ENCODE measurements around the gene FKBP10. TPM values are rescaled to one million over a fixed set of nuclear protein-coding genes. Genes with fewer than 3 reads are reported as not detected.
A peak's percentile ranks its signal among the peaks of the same experiment; 100 is the strongest.

FKBP10 gene
- total RNA-seq, 1 experiment from 2014 or later, result 143 TPM

- Histone ChIP-seq H4K20me1 (ENCODE audit: insufficient read depth) (peaks cover 59% of the 10 kb centered on the region), H3K9me2 (ENCODE audit: insufficient read depth) (no peaks in the 10 kb centered on the region), H3K4me3 (no peak overlapping the region), H3K27ac (no peak overlapping the region), H3K9me3 (ENCODE audit: insufficient read depth, low read depth) (no peaks in the 10 kb centered on the region), H3K27me3 (ENCODE audit: insufficient read depth, low read depth) (no peaks in the 10 kb centered on the region), H3K4me1 (replicated peaks; ENCODE audit: insufficient read depth) (peaks cover 16% of the 10 kb centered on the region), H2AFZ (no peak overlapping the region), H3K4me2 (no peak overlapping the region), H3K79me2 (ENCODE audit: low read depth) (peaks cover 76% of the 10 kb centered on the region), H3K36me3 (ENCODE audit: low read depth) (no peaks in the 10 kb centered on the region), H3F3A (ENCODE audit: insufficient read depth, low read depth) (peaks cover 5% of the 10 kb centered on the region; the same call in 1 of the 2 replicates)
- POLR2A ChIA-PET (ENCODE audit: unreplicated experiment), result no interaction called here
- TF ChIP-seq, protein P1, sequence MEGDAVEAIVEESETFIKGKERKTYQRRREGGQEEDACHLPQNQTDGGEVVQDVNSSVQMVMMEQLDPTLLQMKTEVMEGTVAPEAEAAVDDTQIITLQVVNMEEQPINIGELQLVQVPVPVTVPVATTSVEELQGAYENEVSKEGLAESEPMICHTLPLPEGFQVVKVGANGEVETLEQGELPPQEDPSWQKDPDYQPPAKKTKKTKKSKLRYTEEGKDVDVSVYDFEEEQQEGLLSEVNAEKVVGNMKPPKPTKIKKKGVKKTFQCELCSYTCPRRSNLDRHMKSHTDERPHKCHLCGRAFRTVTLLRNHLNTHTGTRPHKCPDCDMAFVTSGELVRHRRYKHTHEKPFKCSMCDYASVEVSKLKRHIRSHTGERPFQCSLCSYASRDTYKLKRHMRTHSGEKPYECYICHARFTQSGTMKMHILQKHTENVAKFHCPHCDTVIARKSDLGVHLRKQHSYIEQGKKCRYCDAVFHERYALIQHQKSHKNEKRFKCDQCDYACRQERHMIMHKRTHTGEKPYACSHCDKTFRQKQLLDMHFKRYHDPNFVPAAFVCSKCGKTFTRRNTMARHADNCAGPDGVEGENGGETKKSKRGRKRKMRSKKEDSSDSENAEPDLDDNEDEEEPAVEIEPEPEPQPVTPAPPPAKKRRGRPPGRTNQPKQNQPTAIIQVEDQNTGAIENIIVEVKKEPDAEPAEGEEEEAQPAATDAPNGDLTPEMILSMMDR (conservative IDR thresholded peaks at IDR 0.05), result no peak
- TF ChIP-seq EZH2 (IDR thresholded peaks at IDR 0.05; ENCODE audit: low read depth), result no peak
- no TSS peak for BruUV-seq (replicated peaks)
- CTCF ChIA-PET, result interaction anchor here (0.6 kb wide), 1 partner anchor 11 kb away, joined by 6 read pairs; no protein-coding TSS in a partner anchor
- DNase-seq, result no peak
- intact Hi-C loops (cut with micrococcal nuclease; ENCODE audit: unreplicated experiment), result loop anchor here (10.0 kb wide), 1 partner anchor 126 kb away; the partner anchor contains the start of gene HAP1
Measured at GRCh38 chr17:41860254-41860931, 47.6 kb downstream of the FKBP10 start.

- Histone ChIP-seq H3F3A (ENCODE audit: insufficient read depth, low read depth) (peaks cover 19% of the 10 kb centered on the region; the same call in 1 of the 2 replicates), H3K27me3 (ENCODE audit: insufficient read depth, low read depth) (no peaks in the 10 kb centered on the region), H3K4me3 (peak overlapping the region; percentile 87; the same call in 1 of the 2 replicates), H3K9me2 (ENCODE audit: insufficient read depth) (no peaks in the 10 kb centered on the region), H4K20me1 (ENCODE audit: insufficient read depth) (peaks cover 43% of the 10 kb centered on the region), H3K4me1 (replicated peaks; ENCODE audit: insufficient read depth) (peaks cover 16% of the 10 kb centered on the region), H3K36me3 (ENCODE audit: low read depth) (no peaks in the 10 kb centered on the region), H3K9me3 (ENCODE audit: insufficient read depth, low read depth) (no peaks in the 10 kb centered on the region), H3K4me2 (peak overlapping the region; percentile 98), H2AFZ (no peak overlapping the region), H3K79me2 (ENCODE audit: low read depth) (peaks cover 65% of the 10 kb centered on the region), H3K27ac (no peak overlapping the region)
- TF ChIP-seq EZH2 (IDR thresholded peaks at IDR 0.05; ENCODE audit: low read depth), result no peak
- TF ChIP-seq, protein P1 (conservative IDR thresholded peaks at IDR 0.05), result no peak
- intact Hi-C loops (cut with micrococcal nuclease; ENCODE audit: unreplicated experiment), result loop anchor here (10.0 kb wide), 1 partner anchor 128 kb away; the partner anchor contains the start of gene HAP1
- ChIA-PET POLR2A (ENCODE audit: unreplicated experiment) (no interaction called here), CTCF (no interaction called here)
- DNase-seq, result no peak
- BruUV-seq (replicated peaks), result no TSS peak
Measured at GRCh38 chr17:41863074-41863848, 50.5 kb downstream of the FKBP10 start.

GRCh38 chr17:41864498-41864835 lies 51.7 kb downstream of the FKBP10 start:
- Histone ChIP-seq H2AFZ (peak overlapping the region; percentile 98), H3K4me3 (peak overlapping the region; percentile 87), H3K27ac (peak overlapping the region; percentile 44), H3K4me2 (peak overlapping the region; percentile 98), H3K9me2 (ENCODE audit: insufficient read depth) (no peaks in the 10 kb centered on the region), H3K79me2 (ENCODE audit: low read depth) (peaks cover 56% of the 10 kb centered on the region), H3F3A (ENCODE audit: insufficient read depth, low read depth) (peaks cover 26% of the 10 kb centered on the region; the same call in 1 of the 2 replicates), H3K27me3 (ENCODE audit: insufficient read depth, low read depth) (no peaks in the 10 kb centered on the region), H3K4me1 (replicated peaks; ENCODE audit: insufficient read depth) (peaks cover 16% of the 10 kb centered on the region), H3K36me3 (ENCODE audit: low read depth) (peaks cover 3% of the 10 kb centered on the region), H4K20me1 (ENCODE audit: insufficient read depth) (peaks cover 34% of the 10 kb centered on the region), H3K9me3 (ENCODE audit: insufficient read depth, low read depth) (no peaks in the 10 kb centered on the region)
- BruUV-seq (replicated peaks), result no TSS peak
- no peak for TF ChIP-seq EZH2 (IDR thresholded peaks at IDR 0.05; ENCODE audit: low read depth)
- intact Hi-C loops (cut with micrococcal nuclease; ENCODE audit: unreplicated experiment), result loop anchor here (10.0 kb wide), 1 partner anchor 130 kb away; the partner anchor contains the start of gene HAP1
- CTCF ChIA-PET, result no interaction called here
- POLR2A ChIA-PET (ENCODE audit: unreplicated experiment), result interaction anchor here (0.6 kb wide), 1 partner anchor 91 kb away, joined by 4 read pairs; no protein-coding TSS in a partner anchor
- DNase-seq, result no peak
